ENCODE data around the gene MAPKAPK2.

Gene MAPKAPK2

GRCh38 chr1:206703661-206704060 lies 19.0 kb downstream of the MAPKAPK2 start:
- peaks cover 95% of the 10 kb centered on the region for H3K79me2 ChIP-seq (ENCODE audit: control insufficient read depth, insufficient read depth, low read length, unreplicated experiment)
- H3K27ac ChIP-seq (ENCODE audit: low read depth, low read length), result no peak overlapping the region
- no peaks in the 10 kb centered on the region for H3K36me3 ChIP-seq (ENCODE audit: insufficient read depth, low read length)
- H3K4me3 ChIP-seq (ENCODE audit: low read depth, low read length), result no peak overlapping the region
- peaks cover 71% of the 10 kb centered on the region for H3K4me1 ChIP-seq (ENCODE audit: control insufficient read depth, insufficient read depth, low read length, unreplicated experiment)
- no peak overlapping the region for H2AFZ ChIP-seq (ENCODE audit: low read length, unreplicated experiment)
- no peaks in the 10 kb centered on the region for H3K27me3 ChIP-seq (ENCODE audit: insufficient read depth, low read length)

GRCh38 chr1:206704226-206704625 lies 19.5 kb downstream of the MAPKAPK2 start:
- H3K79me2 ChIP-seq (ENCODE audit: control insufficient read depth, insufficient read depth, low read length, unreplicated experiment), result peaks cover 95% of the 10 kb centered on the region
- no peak overlapping the region for H3K27ac ChIP-seq (ENCODE audit: low read depth, low read length)
- no peaks in the 10 kb centered on the region for H3K27me3 ChIP-seq (ENCODE audit: insufficient read depth, low read length)
- H3K4me3 ChIP-seq (ENCODE audit: low read depth, low read length), result no peak overlapping the region
- peaks cover 71% of the 10 kb centered on the region for H3K4me1 ChIP-seq (ENCODE audit: control insufficient read depth, insufficient read depth, low read length, unreplicated experiment)
- H2AFZ ChIP-seq (ENCODE audit: low read length, unreplicated experiment), result no peak overlapping the region
- no peaks in the 10 kb centered on the region for H3K36me3 ChIP-seq (ENCODE audit: insufficient read depth, low read length)

DNA sequence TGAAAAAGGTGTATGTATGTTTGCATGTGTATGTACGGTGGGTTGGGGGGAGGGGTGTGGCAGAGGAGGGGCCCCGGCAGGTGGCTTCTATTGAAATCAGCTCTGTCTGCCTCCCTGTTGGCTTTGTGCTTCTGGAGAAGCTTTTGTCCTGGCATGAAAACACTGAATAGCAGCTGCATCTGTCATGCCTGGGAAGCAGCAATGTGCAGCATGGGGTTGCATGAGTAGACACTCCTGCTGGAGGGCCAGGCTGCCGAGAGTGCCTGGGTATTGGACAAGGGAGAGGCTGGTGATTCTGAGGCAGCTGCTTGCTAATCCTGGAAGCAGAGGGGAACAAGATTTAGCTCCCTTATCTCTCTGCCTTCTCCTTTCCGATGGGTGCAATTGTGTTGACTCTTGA lies 20.5 kb downstream of the MAPKAPK2 start:
- H3K27me3 ChIP-seq (ENCODE audit: insufficient read depth, low read length), result no peaks in the 10 kb centered on the region
- H3K4me3 ChIP-seq (ENCODE audit: low read depth, low read length), result peak overlapping the region; percentile 13; the same call in 1 of the 2 replicates
- peak overlapping the region; percentile 90 for H3K27ac ChIP-seq (ENCODE audit: low read depth, low read length)

DNA sequence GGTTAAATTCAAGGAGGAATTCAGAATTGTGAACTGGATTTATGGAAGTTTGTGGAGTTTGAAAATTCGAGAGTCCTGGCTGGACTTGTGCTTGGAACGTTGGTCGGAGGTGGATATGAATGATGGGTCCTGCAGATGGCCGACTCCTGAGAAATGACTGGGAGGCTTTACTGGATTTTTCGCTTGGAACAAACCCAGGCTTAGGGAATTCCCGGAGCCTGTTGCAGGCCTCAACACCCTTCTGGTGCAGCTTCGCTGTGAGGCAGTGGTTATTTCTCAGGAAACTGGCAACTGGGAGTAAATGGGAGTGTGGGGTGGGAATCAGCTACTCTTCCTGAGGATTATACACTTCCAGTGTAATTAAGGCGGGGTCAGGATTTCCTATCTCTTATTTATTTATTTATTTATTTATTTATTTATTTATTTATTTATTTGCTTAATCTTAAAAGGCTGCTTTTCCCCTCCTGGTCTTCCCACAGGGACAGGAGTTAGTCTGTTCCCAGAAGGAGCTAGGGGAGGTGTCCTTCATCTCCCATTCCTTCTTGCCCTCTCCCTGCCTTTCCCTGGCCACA lies 21.1 kb downstream of the MAPKAPK2 start:
- H3K4me3 ChIP-seq (ENCODE audit: low read depth, low read length), result peak overlapping the region; percentile 36; the same call in 1 of the 2 replicates
- peaks cover 98% of the 10 kb centered on the region for H3K79me2 ChIP-seq (ENCODE audit: control insufficient read depth, insufficient read depth, low read length, unreplicated experiment)
- no peaks in the 10 kb centered on the region for H3K36me3 ChIP-seq (ENCODE audit: insufficient read depth, low read length)
- H3K27ac ChIP-seq (ENCODE audit: low read depth, low read length), result peak overlapping the region; percentile 90
- H2AFZ ChIP-seq (ENCODE audit: low read length, unreplicated experiment), result no peak overlapping the region
- no peaks in the 10 kb centered on the region for H3K27me3 ChIP-seq (ENCODE audit: insufficient read depth, low read length)
- peaks cover 71% of the 10 kb centered on the region for H3K4me1 ChIP-seq (ENCODE audit: control insufficient read depth, insufficient read depth, low read length, unreplicated experiment)

More for the DNA sequence above, 20.5 kb downstream of the MAPKAPK2 start:
- Histone ChIP-seq H3K4me1 (ENCODE audit: control insufficient read depth, insufficient read depth, low read length, unreplicated experiment) (peaks cover 73% of the 10 kb centered on the region), H3K36me3 (ENCODE audit: insufficient read depth, low read length) (no peaks in the 10 kb centered on the region), H2AFZ (ENCODE audit: low read length, unreplicated experiment) (no peak overlapping the region), H3K79me2 (ENCODE audit: control insufficient read depth, insufficient read depth, low read length, unreplicated experiment) (peaks cover 97% of the 10 kb centered on the region)

GRCh38 chr1:206706298-206706791 lies 21.6 kb downstream of the MAPKAPK2 start:
- no peaks in the 10 kb centered on the region for H3K36me3 ChIP-seq (ENCODE audit: insufficient read depth, low read length)
- H3K79me2 ChIP-seq (ENCODE audit: control insufficient read depth, insufficient read depth, low read length, unreplicated experiment), result peaks cover 98% of the 10 kb centered on the region
- peaks cover 65% of the 10 kb centered on the region for H3K4me1 ChIP-seq (ENCODE audit: control insufficient read depth, insufficient read depth, low read length, unreplicated experiment)
- H3K4me3 ChIP-seq (ENCODE audit: low read depth, low read length), result peak overlapping the region; percentile 36; the same call in 1 of the 2 replicates
- H2AFZ ChIP-seq (ENCODE audit: low read length, unreplicated experiment), result no peak overlapping the region
- H3K27me3 ChIP-seq (ENCODE audit: insufficient read depth, low read length), result no peaks in the 10 kb centered on the region
- peak overlapping the region; percentile 90 for H3K27ac ChIP-seq (ENCODE audit: low read depth, low read length)

- Histone ChIP-seq H3K4me1 (ENCODE audit: control insufficient read depth, insufficient read depth, low read length, unreplicated experiment) (peaks cover 65% of the 10 kb centered on the region), H2AFZ (ENCODE audit: low read length, unreplicated experiment) (no peak overlapping the region), H3K27me3 (ENCODE audit: insufficient read depth, low read length) (no peaks in the 10 kb centered on the region), H3K36me3 (ENCODE audit: insufficient read depth, low read length) (no peaks in the 10 kb centered on the region), H3K4me3 (ENCODE audit: low read depth, low read length) (peak overlapping the region; percentile 49; the same call in 1 of the 2 replicates), H3K79me2 (ENCODE audit: control insufficient read depth, insufficient read depth, low read length, unreplicated experiment) (peaks cover 97% of the 10 kb centered on the region), H3K27ac (ENCODE audit: low read depth, low read length) (peak overlapping the region; percentile 83)
Measured at GRCh38 chr1:206706806-206707366, 22.2 kb downstream of the MAPKAPK2 start.

DNA sequence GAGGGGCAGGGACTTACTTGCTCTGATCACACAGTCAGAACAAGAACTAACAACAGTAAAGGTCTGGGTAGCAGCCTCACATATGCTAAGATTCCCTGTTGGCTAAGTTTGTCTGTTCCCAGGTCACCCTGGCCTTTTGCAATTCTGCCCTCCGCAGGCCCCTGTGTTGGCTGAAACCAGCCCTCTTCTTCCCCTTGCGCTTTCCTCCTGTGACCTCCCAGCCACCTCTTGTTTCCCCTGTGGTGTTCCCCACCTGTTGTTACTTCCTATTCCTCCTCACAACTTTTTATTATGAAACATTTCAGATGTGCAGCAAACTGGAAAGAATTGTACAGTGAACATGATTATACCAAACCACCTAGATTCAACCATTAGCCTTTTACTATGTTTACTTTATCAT lies 23.4 kb downstream of the MAPKAPK2 start:
- Histone ChIP-seq H3K27ac (ENCODE audit: low read depth, low read length) (0 out of 2 replicates have a peak overlapping the region, but pooled peaks have one; percentile 83), H2AFZ (ENCODE audit: low read length, unreplicated experiment) (no peak overlapping the region), H3K27me3 (ENCODE audit: insufficient read depth, low read length) (no peaks in the 10 kb centered on the region), H3K79me2 (ENCODE audit: control insufficient read depth, insufficient read depth, low read length, unreplicated experiment) (peaks cover 96% of the 10 kb centered on the region), H3K4me1 (ENCODE audit: control insufficient read depth, insufficient read depth, low read length, unreplicated experiment) (peaks cover 65% of the 10 kb centered on the region), H3K36me3 (ENCODE audit: insufficient read depth, low read length) (no peaks in the 10 kb centered on the region), H3K4me3 (ENCODE audit: low read depth, low read length) (no peak overlapping the region)

DNA sequence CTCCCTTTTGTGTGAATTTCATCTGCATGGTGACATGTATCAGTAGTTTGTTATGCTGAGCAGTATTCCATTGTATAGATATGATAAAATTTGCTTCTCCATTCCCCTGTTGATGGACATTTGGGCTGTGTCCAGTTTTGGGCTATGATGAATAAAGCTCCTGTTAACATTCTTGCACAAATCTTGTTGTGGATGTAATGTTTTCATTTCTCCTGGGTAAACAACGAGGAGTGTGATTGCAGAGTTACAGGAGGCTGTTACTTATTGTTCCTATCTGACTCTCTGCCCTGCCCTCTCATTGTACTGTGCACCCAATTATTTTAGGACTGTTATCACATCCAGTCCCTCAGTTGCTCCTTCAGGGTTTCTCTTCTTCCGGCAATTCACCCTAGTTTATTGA lies 24.2 kb downstream of the MAPKAPK2 start:
- H3K4me3 ChIP-seq (ENCODE audit: low read depth, low read length), result no peak overlapping the region
- H3K79me2 ChIP-seq (ENCODE audit: control insufficient read depth, insufficient read depth, low read length, unreplicated experiment), result peaks cover 96% of the 10 kb centered on the region
- H3K4me1 ChIP-seq (ENCODE audit: control insufficient read depth, insufficient read depth, low read length, unreplicated experiment), result peaks cover 67% of the 10 kb centered on the region
- no peak overlapping the region for H2AFZ ChIP-seq (ENCODE audit: low read length, unreplicated experiment)
- no peaks in the 10 kb centered on the region for H3K36me3 ChIP-seq (ENCODE audit: insufficient read depth, low read length)
- H3K27me3 ChIP-seq (ENCODE audit: insufficient read depth, low read length), result no peaks in the 10 kb centered on the region
- peak overlapping the region; percentile 36; the same call in 1 of the 2 replicates for H3K27ac ChIP-seq (ENCODE audit: low read depth, low read length)

GRCh38 chr1:206709322-206709721 lies 24.6 kb downstream of the MAPKAPK2 start:
- no peaks in the 10 kb centered on the region for H3K36me3 ChIP-seq (ENCODE audit: insufficient read depth, low read length)
- H3K4me1 ChIP-seq (ENCODE audit: control insufficient read depth, insufficient read depth, low read length, unreplicated experiment), result peaks cover 68% of the 10 kb centered on the region
- no peak overlapping the region for H3K4me3 ChIP-seq (ENCODE audit: low read depth, low read length)
- H2AFZ ChIP-seq (ENCODE audit: low read length, unreplicated experiment), result no peak overlapping the region
- H3K27ac ChIP-seq (ENCODE audit: low read depth, low read length), result peak overlapping the region; percentile 36; the same call in 1 of the 2 replicates
- H3K79me2 ChIP-seq (ENCODE audit: control insufficient read depth, insufficient read depth, low read length, unreplicated experiment), result peaks cover 96% of the 10 kb centered on the region
- H3K27me3 ChIP-seq (ENCODE audit: insufficient read depth, low read length), result no peaks in the 10 kb centered on the region

- no peak overlapping the region for H3K4me3 ChIP-seq (ENCODE audit: low read depth, low read length)
- H2AFZ ChIP-seq (ENCODE audit: low read length, unreplicated experiment), result no peak overlapping the region
- H3K27ac ChIP-seq (ENCODE audit: low read depth, low read length), result peak overlapping the region; percentile 46
- peaks cover 66% of the 10 kb centered on the region for H3K4me1 ChIP-seq (ENCODE audit: control insufficient read depth, insufficient read depth, low read length, unreplicated experiment)
- no peaks in the 10 kb centered on the region for H3K27me3 ChIP-seq (ENCODE audit: insufficient read depth, low read length)
- H3K36me3 ChIP-seq (ENCODE audit: insufficient read depth, low read length), result no peaks in the 10 kb centered on the region
- H3K79me2 ChIP-seq (ENCODE audit: control insufficient read depth, insufficient read depth, low read length, unreplicated experiment), result peaks cover 92% of the 10 kb centered on the region
Measured at GRCh38 chr1:206709772-206710459, 25.2 kb downstream of the MAPKAPK2 start.

Measured in ACC112 (cell line).